HG02970 (cell line): ENCODE measurements around the gene GPR83.
"Not testable (repeated sequence)": the region's sequence is repeated elsewhere in the genome, so short reads cannot be mapped to it uniquely, and the experiment has no call there.

Source experiments
- ATAC-seq: cut with Tn5 transposase; IDR thresholded peaks from one replicate; pipeline ENCODE4 v1.9.1; 2021; ENCODE audit warnings: mild to moderate bottlenecking, moderate library complexity, moderate number of reproducible peaks; ENCODE audit not compliant: unreplicated experiment, low FRiP score

Gene GPR83

DNA sequence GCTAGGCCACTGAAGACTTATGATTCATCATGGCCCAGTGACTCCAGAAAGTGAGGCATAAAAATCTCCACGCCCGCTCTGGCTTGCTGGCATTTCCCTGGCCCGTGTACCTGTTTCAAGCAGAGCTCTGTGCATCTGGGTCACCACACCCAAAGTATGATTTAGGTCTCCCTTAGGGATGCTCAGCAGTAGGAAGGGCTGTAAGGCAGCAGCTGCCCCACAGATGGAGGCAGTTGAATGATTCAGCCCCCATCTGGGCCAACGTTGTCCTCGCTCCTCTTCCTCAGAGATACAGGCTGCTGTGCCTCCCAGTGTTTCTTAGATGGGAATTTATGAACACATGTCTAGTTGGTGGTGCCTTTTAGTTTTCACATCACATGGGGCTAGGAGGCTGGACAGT is 21.6 kb downstream of the GPR83 start:
- ATAC-seq, result no peak

GRCh38 chr11:94376841-94377240 is 24.4 kb downstream of the GPR83 start:
- no peak for ATAC-seq

DNA sequence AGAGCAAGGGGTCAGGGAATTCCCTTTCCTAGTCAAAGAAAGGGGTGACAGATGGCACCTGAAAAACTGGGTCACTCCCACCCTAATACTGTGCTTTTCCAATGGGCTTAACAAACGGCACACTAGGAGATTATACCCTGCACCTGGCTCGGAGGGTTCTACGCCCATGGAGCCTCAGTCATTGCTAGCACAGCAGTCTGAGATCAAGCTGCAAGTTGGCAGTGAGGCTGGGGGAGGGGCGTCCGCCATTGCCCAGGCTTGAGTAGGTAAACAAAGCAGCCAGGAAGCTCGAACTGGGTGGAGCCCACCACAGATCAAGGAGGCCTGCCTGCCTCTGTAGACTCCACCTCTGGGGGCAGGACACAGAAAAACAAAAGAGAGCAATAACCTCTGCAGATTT is 30.6 kb downstream of the GPR83 start:
- ATAC-seq, result not testable (repeated sequence)

DNA sequence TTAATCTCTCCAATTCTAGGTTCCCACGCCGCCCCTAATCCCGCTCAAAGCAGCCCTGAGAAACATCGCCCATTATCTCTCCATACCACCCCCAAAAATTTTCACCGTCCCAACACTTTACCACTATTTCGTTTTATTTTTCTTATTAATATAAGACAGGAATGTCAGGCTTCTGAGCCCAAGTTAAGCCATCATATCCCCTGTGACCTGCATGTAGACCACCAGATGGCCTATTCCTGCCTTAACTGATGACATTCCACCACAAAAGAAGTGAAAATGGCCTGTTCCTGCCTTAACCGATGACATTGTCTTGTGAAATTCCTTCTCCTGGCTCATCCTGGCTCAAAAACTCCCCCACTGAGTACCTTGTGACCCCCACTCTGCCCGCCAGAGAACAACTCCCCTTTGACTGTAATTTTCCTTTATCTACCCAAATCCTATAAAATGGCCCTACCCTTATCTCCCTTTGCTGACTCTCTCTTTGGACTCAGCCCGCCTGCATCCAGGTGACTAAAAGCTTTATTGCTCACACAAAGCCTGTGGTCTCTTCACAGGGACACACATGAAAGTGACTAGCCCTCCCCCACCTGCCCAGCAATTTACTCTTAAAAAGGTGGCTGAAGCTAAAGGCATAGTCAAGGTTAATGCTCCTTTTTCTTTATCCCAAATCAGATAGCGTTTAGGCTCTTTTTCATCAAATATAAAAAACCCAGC is 50.2 kb downstream of the GPR83 start:
- ATAC-seq, result not testable (repeated sequence)

- not testable (repeated sequence) for ATAC-seq
Measured at GRCh38 chr11:94346311-94346710, 54.9 kb downstream of the GPR83 start.

- no peak for ATAC-seq
Measured at GRCh38 chr11:94343495-94343894, 57.7 kb downstream of the GPR83 start.

GRCh38 chr11:94342250-94342649 is 59.0 kb downstream of the GPR83 start:
- ATAC-seq, result no peak

- ATAC-seq, result no peak
Measured at GRCh38 chr11:94338651-94339050, 62.6 kb downstream of the GPR83 start.

GRCh38 chr11:94336033-94336432 is 65.2 kb downstream of the GPR83 start:
- no peak for ATAC-seq

- no peak for ATAC-seq
Measured at GRCh38 chr11:94332814-94333213, 68.4 kb downstream of the GPR83 start.

- ATAC-seq, result no peak
Measured at GRCh38 chr11:94330789-94331188, 70.4 kb downstream of the GPR83 start.

DNA sequence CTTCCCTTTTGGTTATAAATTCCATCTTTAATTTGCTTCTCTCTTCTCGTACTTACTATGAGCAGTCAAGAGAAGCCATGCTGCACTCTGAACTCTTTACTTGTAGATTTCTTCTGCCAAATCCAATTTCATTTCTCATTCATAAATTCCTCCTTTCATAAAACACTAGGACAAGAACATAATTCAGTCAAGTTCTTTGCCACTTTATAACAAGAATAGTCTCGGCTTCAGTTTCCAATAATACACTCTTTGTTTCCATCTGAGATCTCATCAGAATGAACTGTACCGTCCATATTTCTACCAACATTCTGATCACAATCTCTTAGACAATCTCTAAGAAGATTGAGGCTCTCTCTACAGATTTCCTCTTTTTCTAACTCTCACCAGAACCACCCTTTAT is 71.7 kb downstream of the GPR83 start:
- no peak for ATAC-seq

DNA sequence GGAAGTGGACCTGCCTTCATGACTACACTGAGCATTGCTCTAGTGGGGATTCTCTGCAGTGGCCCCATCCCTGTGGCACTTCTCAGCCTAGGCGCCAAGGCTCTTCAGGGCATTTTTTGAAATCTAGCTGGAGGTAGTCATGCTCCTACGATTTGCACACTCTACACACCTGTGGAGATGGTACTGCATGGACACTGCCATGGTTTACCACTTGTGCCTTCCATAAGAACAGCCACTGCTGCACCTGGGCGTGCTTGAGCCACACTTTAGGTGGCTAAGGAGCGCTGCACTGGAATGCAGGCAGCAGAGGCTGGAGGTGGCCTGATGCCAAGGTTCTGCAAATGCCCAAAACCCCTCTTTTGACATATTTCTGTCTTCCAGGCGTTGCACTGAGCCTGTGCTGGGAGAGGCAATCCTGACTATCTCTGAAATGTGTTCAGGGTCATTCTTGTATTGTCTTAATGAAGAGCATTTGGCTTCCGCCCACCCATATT is 72.6 kb downstream of the GPR83 start:
- ATAC-seq, result no peak
